B cell (primary cell): ENCODE results near the gene SLC30A2.

Source experiments
- CTCF ChIP-seq: fragments of 200-600 bp; IDR thresholded peaks from one replicate; pipeline ENCODE4 v1.8.0; 2022; ENCODE audit warnings: antibody characterized with exemption, mild to moderate bottlenecking
- EZH2 ChIP-seq: IDR thresholded peaks from 2 replicates; pipeline ENCODE4 v1.6.1; 2012; ENCODE audit warnings: borderline replicate concordance, low read depth, mild to moderate bottlenecking, moderate library complexity, low read length; ENCODE audit not compliant: insufficient read depth, poor library complexity, severe bottlenecking

- TF ChIP-seq CTCF, result no peak
- TF ChIP-seq EZH2, result no peak
Observed at GRCh38 chr1:26036756-26037281, 9.1 kb downstream of the SLC30A2 start.
